GM12801 (cell line): ENCODE results near the gene RFC4.

ENCODE experiments used
- TF ChIP-seq, protein P1 (sequence below): IDR thresholded peaks from one replicate; pipeline ENCODE4 v1.5.1; 2011; ENCODE audit warnings: control low read depth; ENCODE audit not compliant: insufficient read length; ENCODE audit errors: extremely low read depth

The RFC4 gene

DNA sequence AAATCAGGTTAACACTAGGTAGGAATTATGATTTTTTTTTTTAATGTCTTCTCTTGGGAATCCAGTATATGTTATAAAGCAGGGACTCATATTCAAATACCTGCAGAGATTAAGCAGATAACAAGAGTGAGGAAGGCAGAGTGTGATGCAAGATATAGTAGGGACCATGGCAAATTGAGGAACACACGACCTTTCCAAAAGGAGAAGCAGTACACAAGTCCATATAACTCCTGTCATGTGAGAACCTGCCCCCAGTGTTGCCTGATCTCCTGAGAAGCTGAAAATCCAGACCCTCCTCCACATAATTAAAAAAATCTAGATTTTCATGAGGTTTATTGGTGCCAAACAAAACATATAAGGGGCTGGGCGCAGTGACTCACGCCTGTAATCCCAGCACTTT is 3.6 kb downstream of the RFC4 start:
- TF ChIP-seq, protein P1, sequence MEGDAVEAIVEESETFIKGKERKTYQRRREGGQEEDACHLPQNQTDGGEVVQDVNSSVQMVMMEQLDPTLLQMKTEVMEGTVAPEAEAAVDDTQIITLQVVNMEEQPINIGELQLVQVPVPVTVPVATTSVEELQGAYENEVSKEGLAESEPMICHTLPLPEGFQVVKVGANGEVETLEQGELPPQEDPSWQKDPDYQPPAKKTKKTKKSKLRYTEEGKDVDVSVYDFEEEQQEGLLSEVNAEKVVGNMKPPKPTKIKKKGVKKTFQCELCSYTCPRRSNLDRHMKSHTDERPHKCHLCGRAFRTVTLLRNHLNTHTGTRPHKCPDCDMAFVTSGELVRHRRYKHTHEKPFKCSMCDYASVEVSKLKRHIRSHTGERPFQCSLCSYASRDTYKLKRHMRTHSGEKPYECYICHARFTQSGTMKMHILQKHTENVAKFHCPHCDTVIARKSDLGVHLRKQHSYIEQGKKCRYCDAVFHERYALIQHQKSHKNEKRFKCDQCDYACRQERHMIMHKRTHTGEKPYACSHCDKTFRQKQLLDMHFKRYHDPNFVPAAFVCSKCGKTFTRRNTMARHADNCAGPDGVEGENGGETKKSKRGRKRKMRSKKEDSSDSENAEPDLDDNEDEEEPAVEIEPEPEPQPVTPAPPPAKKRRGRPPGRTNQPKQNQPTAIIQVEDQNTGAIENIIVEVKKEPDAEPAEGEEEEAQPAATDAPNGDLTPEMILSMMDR = no peak

DNA sequence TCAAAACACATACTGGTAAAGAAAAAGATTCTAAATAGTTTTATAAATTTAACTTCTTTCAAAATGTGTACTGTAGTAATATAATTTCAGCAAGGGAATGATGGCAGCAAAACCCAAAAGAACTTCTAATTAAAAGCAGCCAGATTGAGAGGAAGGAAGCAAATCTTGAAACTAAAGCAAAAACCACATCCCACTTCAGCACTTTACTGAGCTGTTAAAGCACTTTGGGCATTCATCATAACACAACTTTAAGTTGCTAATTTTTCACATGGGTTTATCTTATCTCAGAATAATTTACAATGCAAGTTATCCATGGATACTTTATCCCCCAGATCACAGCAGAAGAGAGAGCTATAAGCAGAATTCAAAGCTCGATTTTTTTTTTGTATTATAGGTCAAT is 6.0 kb downstream of the RFC4 start:
- TF ChIP-seq, protein P1 = no peak

DNA sequence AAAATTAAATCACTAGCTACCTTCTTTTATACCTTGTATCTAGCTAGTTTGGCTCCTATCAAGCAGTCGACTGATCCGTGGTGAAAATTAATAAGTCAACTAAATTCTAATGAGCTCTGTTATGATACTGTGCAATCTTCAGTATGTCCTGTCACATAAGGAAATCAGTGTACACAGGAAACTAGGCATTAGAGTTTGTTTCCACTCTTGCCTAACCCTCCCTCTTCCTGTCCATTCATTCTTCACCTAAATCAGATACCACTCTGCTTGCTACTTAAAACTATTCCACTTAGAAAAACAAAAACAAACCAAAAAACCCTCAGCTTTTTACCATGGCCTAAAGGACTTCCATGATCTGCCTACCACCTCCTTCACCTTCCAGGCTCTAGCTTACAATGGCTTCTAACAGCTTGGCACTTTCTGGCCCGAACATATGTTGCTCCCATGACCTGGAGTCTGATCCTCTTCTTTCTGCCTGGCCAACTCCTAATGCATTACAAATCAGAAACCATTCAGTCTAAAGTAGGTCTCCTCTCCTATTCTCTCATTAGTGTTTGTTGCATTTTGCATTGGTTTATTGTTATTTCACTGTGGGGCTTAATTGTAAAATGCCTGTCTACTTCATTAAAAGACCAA is 7.9 kb downstream of the RFC4 start:
- TF ChIP-seq, protein P1 = no peak

DNA sequence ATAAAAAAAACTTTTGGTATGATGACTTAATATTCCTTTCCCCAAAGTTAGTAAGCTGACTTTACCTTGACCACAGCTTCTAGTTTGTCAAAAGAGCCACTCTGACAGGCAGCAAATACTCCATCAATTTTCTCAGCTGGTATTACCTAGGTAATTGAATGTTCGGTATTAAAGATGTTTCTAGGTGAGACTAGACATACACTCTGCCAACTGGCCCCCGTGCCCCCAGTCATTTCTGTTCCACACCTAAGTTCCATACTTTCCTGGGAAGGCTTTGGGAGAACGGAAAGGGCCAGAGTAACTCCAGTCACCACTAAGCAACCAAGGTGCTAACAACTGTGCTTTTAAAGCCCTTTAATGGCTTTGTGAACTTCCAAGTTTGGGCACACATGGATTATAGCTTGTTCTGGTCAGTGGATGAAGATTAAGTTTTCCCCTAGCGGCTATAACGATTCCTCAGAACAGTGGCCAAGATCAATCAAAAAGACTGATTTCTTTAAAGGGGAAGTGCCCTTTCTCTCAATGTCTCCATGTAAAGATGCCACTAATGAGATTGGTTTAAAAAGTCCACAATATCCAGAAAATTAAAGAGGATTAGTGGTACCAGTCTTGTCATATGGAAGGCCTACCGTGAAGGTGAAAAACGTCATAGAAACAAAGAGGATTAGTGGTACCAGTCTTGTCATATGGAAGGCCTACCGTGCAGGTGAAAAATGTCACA is 15.9 kb downstream of the RFC4 start:
- TF ChIP-seq, protein P1 = no peak

DNA sequence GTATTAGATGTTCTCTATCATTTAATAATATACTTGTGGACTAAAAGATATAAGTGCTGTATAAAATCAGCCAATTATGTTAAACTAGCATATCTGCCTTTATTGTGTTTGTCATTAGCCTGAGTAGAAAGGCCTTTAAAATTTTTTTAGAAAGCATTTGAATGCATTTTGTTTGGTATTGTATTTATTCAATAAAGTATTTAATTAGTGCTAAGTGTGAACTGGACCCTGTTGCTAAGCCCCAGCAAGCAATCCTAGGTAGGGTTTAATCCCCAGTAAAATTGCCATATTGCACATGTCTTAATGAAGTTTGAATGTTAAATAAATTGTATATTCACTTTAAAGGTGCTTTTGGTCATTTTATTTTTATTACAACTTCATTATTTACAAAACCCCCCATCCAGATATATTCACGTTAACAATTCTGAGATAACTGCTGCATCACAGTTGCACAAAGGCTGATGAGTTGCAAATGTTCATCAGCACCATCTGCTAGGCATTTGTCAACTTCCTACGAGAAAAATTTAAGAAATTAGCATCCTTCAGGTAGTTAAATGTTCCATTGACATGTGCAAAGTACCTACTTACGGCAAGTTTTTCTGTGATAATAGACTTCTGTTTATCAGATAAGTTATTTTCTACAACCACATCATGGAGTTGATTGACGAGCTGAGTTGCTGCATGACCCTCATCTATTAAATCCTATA is 16.6 kb downstream of the RFC4 start:
- TF ChIP-seq, protein P1 = no peak

DNA sequence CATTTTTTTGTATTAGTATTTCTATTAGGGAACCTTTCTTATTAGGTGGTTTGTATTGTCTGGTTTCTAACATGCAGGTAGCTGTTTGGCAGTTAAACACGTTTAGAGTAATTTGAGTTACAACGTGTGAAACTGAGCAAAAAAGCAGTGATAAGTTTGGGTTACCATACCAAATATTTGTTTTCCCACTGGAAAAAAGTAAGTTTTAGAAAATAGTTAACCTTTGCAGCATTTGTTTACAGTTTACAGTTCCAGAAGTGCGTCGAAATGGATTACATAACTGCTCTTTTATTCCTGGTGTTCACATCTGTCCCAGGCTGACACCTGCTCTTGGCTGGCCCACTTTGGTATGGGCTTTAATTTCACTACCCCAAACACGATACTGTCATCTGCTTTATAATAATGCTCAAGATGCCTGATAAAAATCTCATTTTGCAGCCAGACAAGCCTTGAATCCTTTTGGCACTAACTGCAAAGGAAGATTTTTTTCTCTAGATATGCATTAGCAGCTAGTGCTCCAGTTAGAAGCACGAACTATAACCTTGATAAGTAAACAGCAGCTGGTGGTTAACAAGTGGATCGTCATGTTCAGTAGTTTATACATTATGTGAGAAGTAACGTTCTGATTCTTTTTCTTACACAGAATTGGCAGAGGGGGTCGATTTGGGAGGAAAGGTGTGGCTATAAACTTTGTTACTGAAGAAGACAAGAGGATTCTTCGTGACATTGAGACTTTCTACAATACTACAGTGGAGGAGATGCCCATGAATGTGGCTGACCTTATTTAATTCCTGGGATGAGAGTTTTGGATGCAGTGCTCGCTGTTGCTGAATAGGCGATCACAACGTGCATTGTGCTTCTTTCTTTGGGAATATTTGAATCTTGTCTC is 17.6 kb downstream of the RFC4 start:
- TF ChIP-seq, protein P1 = no peak
